NCI-H2227 (cell line): Measurements from ENCODE around the gene SPPL2B.

Experiments
- DNase-seq: peaks from one replicate; lab custom pipeline; 2025; ENCODE audit not compliant: unreplicated experiment; lab: John Stamatoyannopoulos, UW

SPPL2B gene

GRCh38 chr19:2321565-2322283 is 6.8 kb upstream of the SPPL2B start:
- DNase-seq, result no peak

- no peak for DNase-seq
Measured at GRCh38 chr19:2323707-2324106, 4.8 kb upstream of the SPPL2B start.

GRCh38 chr19:2324220-2324948 is 4.1 kb upstream of the SPPL2B start:
- DNase-seq, result no peak

- no peak for DNase-seq
Measured at GRCh38 chr19:2325281-2326046, 3.0 kb upstream of the SPPL2B start.

- no peak for DNase-seq
Measured at GRCh38 chr19:2326699-2327360, 1.7 kb upstream of the SPPL2B start.

- peak; percentile 26 for DNase-seq
Measured at GRCh38 chr19:2327773-2328400, 597 bp upstream of the SPPL2B start.

- no peak for DNase-seq
Measured at GRCh38 chr19:2329149-2329478, 630 bp downstream of the SPPL2B start.

- DNase-seq, result no peak
Measured at GRCh38 chr19:2329501-2329916, 1.0 kb downstream of the SPPL2B start.

GRCh38 chr19:2330255-2330631 is 1.8 kb downstream of the SPPL2B start:
- no peak for DNase-seq

- no peak for DNase-seq
Measured at GRCh38 chr19:2330632-2331284, 2.3 kb downstream of the SPPL2B start.

- DNase-seq, result no peak
Measured at GRCh38 chr19:2331601-2332246, 3.2 kb downstream of the SPPL2B start.

GRCh38 chr19:2332341-2333026 is 4.0 kb downstream of the SPPL2B start:
- no peak for DNase-seq

- DNase-seq, result peak; percentile 42
Measured at GRCh38 chr19:2333027-2333806, 4.7 kb downstream of the SPPL2B start.

GRCh38 chr19:2333807-2334211 is 5.3 kb downstream of the SPPL2B start:
- no peak for DNase-seq

GRCh38 chr19:2334426-2334825 is 5.9 kb downstream of the SPPL2B start:
- no peak for DNase-seq

GRCh38 chr19:2334986-2335846 is 6.7 kb downstream of the SPPL2B start:
- DNase-seq, result no peak

- no peak for DNase-seq
Measured at GRCh38 chr19:2335848-2336247, 7.4 kb downstream of the SPPL2B start.
